K562 (cell line): ENCODE results near the gene NUDT1. TPM values are rescaled to one million over a fixed set of nuclear protein-coding genes. Genes with fewer than 3 reads are reported as not detected.

Source experiments
- ATAC-seq: fragments of 200-7000 bp; cut with Tn5 transposase; 3 replicates; pipeline ENCODE4 v1.9.1; 2020; ENCODE audit warnings: moderate library complexity
- BruUV-seq: library from RNA; stranded (reverse); fragments of 400-500 nt; replicated peaks from 2 replicates; lab custom pipeline; 2021; lab: Mats Ljungman, UMichigan
- CTCF ChIA-PET: fragments of 300-600 bp; formaldehyde crosslinking; extraction: SDS; loops from one replicate; lab custom pipeline; 2021; ENCODE audit warnings: low intra/inter-chr PET ratio; lab: Yijun Ruan, JAX
- POLR2A ChIA-PET: fragments of 300-600, 350-650 bp; sonication (Branson Sonifier 250); formaldehyde crosslinking; extraction: SDS; loops from one replicate; lab custom pipeline; 2021; ENCODE audit warnings: antibody characterized with exemption, inconsistent platforms; lab: Yijun Ruan, JAX
- DNase-seq, 4 experiments: peaks; one replicate each; pipeline versions ENCODE4 v3.0.0 to v3.0.0-alpha.2; 2011 to 2018; ENCODE audit warnings: low spot score in 3 of 4, mixed read lengths in 3 of 4; ENCODE audit errors: extremely low read depth in 1 of 4
- FAIRE-seq: peaks from 2 replicates; lab custom pipeline; 2011; peaks lifted over from hg19 to GRCh38; lab: Jason Lieb, UNC
- H2AFZ ChIP-seq: 2 replicates; pipeline ENCODE4 v1.6.0; 2011; ENCODE audit warnings: low read depth, low read length, control low read depth, inconsistent platforms
- H3K27ac ChIP-seq: fragments of 200-600 bp; 3 replicates; pipeline ENCODE4 v1.8.0; 2011; ENCODE audit warnings: low read depth, mild to moderate bottlenecking, control low read depth, inconsistent platforms, low read length, moderate library complexity, mixed read lengths; ENCODE audit errors: extremely low read depth
- H3K27me3 ChIP-seq, 2 experiments: fragments of 300-600 bp in 1 of 2; 2 replicates in 1 of 2; 3 replicates in 1 of 2; pipeline versions ENCODE4 v1.6.0 to v1.8.0; 2011; ENCODE audit warnings: inconsistent platforms in 2 of 2, low read length in 2 of 2, mild to moderate bottlenecking in 1 of 2, mixed read lengths in 1 of 2, moderate library complexity in 1 of 2; ENCODE audit not compliant: control insufficient read depth in 2 of 2, insufficient read depth in 2 of 2
- H3K36me3 ChIP-seq: fragments of 300-600 bp; 3 replicates; pipeline ENCODE4 v1.8.0; 2011; ENCODE audit warnings: mild to moderate bottlenecking, low read length, inconsistent platforms; ENCODE audit not compliant: control insufficient read depth, insufficient read depth
- H3K4me1 ChIP-seq, 2 experiments: fragments of 200-600 bp in 1 of 2; replicated peaks in 1 of 2; 2 replicates in 1 of 2; 3 replicates in 1 of 2; pipeline versions ENCODE4 v1.5.1 to v1.8.0; 2011; ENCODE audit warnings: inconsistent platforms in 2 of 2, low read length in 2 of 2, mild to moderate bottlenecking in 1 of 2, mixed read lengths in 1 of 2, moderate library complexity in 1 of 2; ENCODE audit not compliant: control insufficient read depth in 2 of 2, insufficient read depth in 2 of 2
- H3K4me2 ChIP-seq: 2 replicates; pipeline ENCODE4 v1.6.1; 2011; ENCODE audit warnings: low read length, control low read depth, inconsistent platforms, mixed read lengths; ENCODE audit not compliant: insufficient read depth
- H3K4me3 ChIP-seq: fragments of 200-600 bp; sonication (generic), shearing (Covaris generic); 2 replicates; pipeline ENCODE4 v1.5.1; 2016; ENCODE audit warnings: control low read depth, inconsistent platforms
- H3K79me2 ChIP-seq: fragments of 200-600 bp; 3 replicates; pipeline ENCODE4 v1.8.0; 2011; ENCODE audit warnings: low read length, inconsistent platforms; ENCODE audit not compliant: control insufficient read depth, insufficient read depth
- H3K9ac ChIP-seq, 2 experiments: 2 replicates each; pipeline versions ENCODE4 v1.6.0 to v1.6.1; 2011; ENCODE audit warnings: low read depth in 2 of 2, low read length in 2 of 2, control low read depth in 1 of 2, inconsistent platforms in 1 of 2, mild to moderate bottlenecking in 1 of 2, mixed read lengths in 1 of 2; ENCODE audit not compliant: insufficient read depth in 1 of 2
- H3K9me1 ChIP-seq: one replicate; pipeline ENCODE4 v1.6.0; 2011; ENCODE audit warnings: inconsistent platforms, mild to moderate bottlenecking, low read length, moderate library complexity; ENCODE audit not compliant: control insufficient read depth, insufficient read depth
- H3K9me3 ChIP-seq: replicated peaks from 2 replicates; pipeline ENCODE4 v1.5.1; 2011; ENCODE audit warnings: low read depth, low read length, inconsistent platforms; ENCODE audit not compliant: control insufficient read depth, insufficient read depth
- H4K20me1 ChIP-seq: replicated peaks from 2 replicates; pipeline ENCODE4 v1.6.1; 2011; ENCODE audit warnings: low read length, inconsistent platforms, mixed read lengths; ENCODE audit not compliant: control insufficient read depth, insufficient read depth
- SMARCA4 ChIP-seq: fragments of 450-650 bp; IDR thresholded peaks from 2 replicates; pipeline ENCODE4 v1.6.1; 2016
- WGBS: fragments of 100-300 bp; shearing (Covaris generic); methylation state at CpG from one replicate; pipeline ENCODE4 v1.1.6; 2016; ENCODE audit warnings: low coverage, mixed read lengths; ENCODE audit not compliant: insufficient coverage; ENCODE audit errors: missing lambda C conversion rate; 5-methylcytosine and 5-hydroxymethylcytosine counted together
- in situ Hi-C: fragments of 300-500 bp; cut with MboI; formaldehyde crosslinking; loops from 4 replicates; pipeline ENCODE4 v1.15.0; 2018; ENCODE audit warnings: inconsistent platforms, mixed read lengths
- intact Hi-C: fragments of 100-400 bp; cut with micrococcal nuclease; formaldehyde crosslinking; loops from 2 replicates; pipeline ENCODE4 v1.14.2; 2022
- polyA plus RNA-seq, 8 experiments: library from polyadenylated mRNA; depleted of rRNA in 4 of 8; stranded (reverse) in 5 of 8; unstranded in 3 of 8; fragments of >200 nt; fragmentation: Nextera tagmentation in 2 of 8; fragmentation: Illumina TruSeq in 1 of 8; extraction: Ambion mirVana in 2 of 8; extraction: Trizol in 1 of 8; gene quantifications; 2 replicates each; pipeline versions ENCODE4 v1.2.1 to v1.2.3, GENCODE V29; 2011 to 2014; ENCODE audit warnings: inconsistent platforms in 1 of 8, missing spikeins in 1 of 8
- total RNA-seq, 7 experiments: library from RNA; depleted of rRNA in 6 of 7; stranded (reverse); fragments of >200 nt in 6 of 7; fragmentation: Illumina TruSeq in 2 of 7; extraction: Trizol in 2 of 7; gene quantifications; 2 replicates each; pipeline versions ENCODE4 v1.2.1 to v1.2.3, GENCODE V29; 2011 to 2021; ENCODE audit warnings: low replicate concordance in 1 of 7
- TF ChIP-seq, protein P1 (sequence below): fragments of 450-650 bp; IDR thresholded peaks from 2 replicates; pipeline ENCODE4 v1.6.1; 2018; ENCODE audit not compliant: partially characterized antibody

Gene NUDT1
- total and polyA plus RNA-seq, 9 of the 15 experiments (the other 6 are each of a cell fraction or from before 2014, with no cell fraction given), result 5.3 to 73.3 (median 29.6) TPM

DNA sequence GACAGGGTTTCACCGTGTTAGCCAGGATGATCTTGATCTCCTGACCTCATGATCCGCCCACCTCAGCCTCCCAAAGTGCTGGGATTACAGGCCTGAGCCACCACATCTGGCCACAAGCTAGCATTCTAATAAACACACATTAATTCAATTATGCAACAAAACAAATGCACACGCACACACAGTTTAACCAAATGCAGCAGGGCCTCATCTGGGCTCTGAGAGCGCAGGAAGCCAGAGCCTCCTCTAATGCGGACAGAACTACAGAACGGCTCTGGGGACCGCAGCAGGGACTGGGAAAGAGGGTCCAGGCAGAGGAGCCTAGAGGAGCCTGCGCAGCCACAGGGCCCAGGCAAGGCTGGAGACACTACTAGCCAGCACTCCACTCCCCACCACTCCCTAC, 13.1 kb upstream of the NUDT1 start:
- ChIA-PET CTCF (no interaction called here), POLR2A (interaction anchor here (0.6 kb wide), 1 partner anchor 119 kb away, joined by 3 read pairs; no protein-coding TSS in a partner anchor)
- no peaks in the 10 kb centered on the region for H3K27me3 ChIP-seq
- no peak overlapping the region for H3K27ac ChIP-seq
- TF ChIP-seq, protein P1, sequence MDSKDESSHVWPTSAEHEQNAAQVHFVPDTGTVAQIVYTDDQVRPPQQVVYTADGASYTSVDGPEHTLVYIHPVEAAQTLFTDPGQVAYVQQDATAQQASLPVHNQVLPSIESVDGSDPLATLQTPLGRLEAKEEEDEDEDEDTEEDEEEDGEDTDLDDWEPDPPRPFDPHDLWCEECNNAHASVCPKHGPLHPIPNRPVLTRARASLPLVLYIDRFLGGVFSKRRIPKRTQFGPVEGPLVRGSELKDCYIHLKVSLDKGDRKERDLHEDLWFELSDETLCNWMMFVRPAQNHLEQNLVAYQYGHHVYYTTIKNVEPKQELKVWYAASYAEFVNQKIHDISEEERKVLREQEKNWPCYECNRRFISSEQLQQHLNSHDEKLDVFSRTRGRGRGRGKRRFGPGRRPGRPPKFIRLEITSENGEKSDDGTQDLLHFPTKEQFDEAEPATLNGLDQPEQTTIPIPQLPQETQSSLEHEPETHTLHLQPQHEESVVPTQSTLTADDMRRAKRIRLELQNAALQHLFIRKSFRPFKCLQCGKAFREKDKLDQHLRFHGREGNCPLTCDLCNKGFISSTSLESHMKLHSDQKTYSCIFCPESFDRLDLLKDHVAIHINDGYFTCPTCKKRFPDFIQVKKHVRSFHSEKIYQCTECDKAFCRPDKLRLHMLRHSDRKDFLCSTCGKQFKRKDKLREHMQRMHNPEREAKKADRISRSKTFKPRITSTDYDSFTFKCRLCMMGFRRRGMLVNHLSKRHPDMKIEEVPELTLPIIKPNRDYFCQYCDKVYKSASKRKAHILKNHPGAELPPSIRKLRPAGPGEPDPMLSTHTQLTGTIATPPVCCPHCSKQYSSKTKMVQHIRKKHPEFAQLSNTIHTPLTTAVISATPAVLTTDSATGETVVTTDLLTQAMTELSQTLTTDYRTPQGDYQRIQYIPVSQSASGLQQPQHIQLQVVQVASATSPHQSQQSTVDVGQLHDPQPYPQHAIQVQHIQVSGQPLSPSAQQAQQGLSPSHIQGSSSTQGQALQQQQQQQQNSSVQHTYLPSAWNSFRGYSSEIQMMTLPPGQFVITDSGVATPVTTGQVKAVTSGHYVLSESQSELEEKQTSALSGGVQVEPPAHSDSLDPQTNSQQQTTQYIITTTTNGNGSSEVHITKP, result no peak
- TF ChIP-seq SMARCA4, result no peak
- no peaks in the 10 kb centered on the region for H3K9me3 ChIP-seq
- in situ Hi-C loops (no loop called here), intact Hi-C loops (no loop called here)
- no peak overlapping the region for H3K4me3 ChIP-seq
- peaks cover 2% of the 10 kb centered on the region; the same call in 1 of the 2 replicates for H4K20me1 ChIP-seq
- no TSS peak for BruUV-seq
- no peak overlapping the region for H2AFZ ChIP-seq
- H3K9me1 ChIP-seq, result no peaks in the 10 kb centered on the region
- DNase-seq, result no peak
- H3K79me2 ChIP-seq, result peaks cover 47% of the 10 kb centered on the region
- no peak for ATAC-seq
- 82% methylated on average over 8 of the region's 8 CpGs for WGBS
- H3K9ac ChIP-seq, result peak overlapping the region in 1 of 2 experiments; percentile 24; a peak in 1 of 4 replicates
- H3K36me3 ChIP-seq, result peaks cover 63% of the 10 kb centered on the region; the same call in 2 of the 3 replicates
- peaks cover 3 to 17% of the 10 kb centered on the region in 2 experiments; a peak in 3 of 5 replicates for H3K4me1 ChIP-seq
- no peak overlapping the region for H3K4me2 ChIP-seq
- no peak for FAIRE-seq
